ENCODE measurements around the gene ATXN2. TPM values are rescaled to one million over a fixed set of nuclear protein-coding genes. Genes with fewer than 3 reads are reported as not detected.

The ATXN2 gene
- total and polyA plus RNA-seq, 9 of the 15 experiments (the other 6 are each of a cell fraction or from before 2014, with no cell fraction given): 16.8 to 67.8 (median 29.3) TPM

GRCh38 chr12:111590552-111590951, 8.6 kb downstream of the ATXN2 start (continued):
- TF ChIP-seq BCLAF1 (IDR thresholded peaks at IDR 0.05; ENCODE audit: borderline replicate concordance in 1 of 2, control insufficient read depth in 1 of 2, low read depth in 2 of 2, low read length in 1 of 2) (no peak), SIRT6 (IDR thresholded peaks at IDR 0.05; ENCODE audit: low read depth, low read length) (no peak), CHD2 (IDR thresholded peaks at IDR 0.05; ENCODE audit: low read depth, low read length) (no peak), ZNF316 (IDR thresholded peaks at IDR 0.05) (no peak), PBX2 (CRISPR knock-in tag; IDR thresholded peaks at IDR 0.05; ENCODE audit: low read depth) (no peak), PBX2 (tag; conservative IDR thresholded peaks at IDR 0.05; ENCODE audit: low read depth) (no peak), CAMTA2 (CRISPR knock-in tag; conservative IDR thresholded peaks at IDR 0.05) (no peak), C11orf30 (IDR thresholded peaks at IDR 0.05; ENCODE audit: low read depth) (no peak)

All from K562 (cell line).